ENCODE results near the gene KSR2.

The KSR2 gene

GRCh38 chr12:117404203-117404853 lies 564.5 kb downstream of the KSR2 start:
- Histone ChIP-seq H3K4me1 (ENCODE audit: low read length) (no peaks in the 10 kb centered on the region), H3K9ac (ENCODE audit: low read length) (no peak overlapping the region), H3K4me2 (ENCODE audit: low read length) (no peak overlapping the region), H3K79me2 (ENCODE audit: low read length) (no peaks in the 10 kb centered on the region), H3K36me3 (replicated peaks; ENCODE audit: low read depth, low read length) (no peaks in the 10 kb centered on the region), H3K27ac (ENCODE audit: low read length) (no peak overlapping the region), H3K27me3 (ENCODE audit: low read depth, low read length) (peaks cover 4% of the 10 kb centered on the region; the same call in 1 of the 2 replicates), H3K9me3 (ENCODE audit: insufficient read depth, low read length) (no peaks in the 10 kb centered on the region), H2AFZ (ENCODE audit: low read depth, low read length) (no peak overlapping the region), H4K20me1 (ENCODE audit: insufficient read depth, low read length) (no peaks in the 10 kb centered on the region), H3K4me3 (ENCODE audit: low read length) (no peak overlapping the region)
- TF ChIP-seq, protein P1, sequence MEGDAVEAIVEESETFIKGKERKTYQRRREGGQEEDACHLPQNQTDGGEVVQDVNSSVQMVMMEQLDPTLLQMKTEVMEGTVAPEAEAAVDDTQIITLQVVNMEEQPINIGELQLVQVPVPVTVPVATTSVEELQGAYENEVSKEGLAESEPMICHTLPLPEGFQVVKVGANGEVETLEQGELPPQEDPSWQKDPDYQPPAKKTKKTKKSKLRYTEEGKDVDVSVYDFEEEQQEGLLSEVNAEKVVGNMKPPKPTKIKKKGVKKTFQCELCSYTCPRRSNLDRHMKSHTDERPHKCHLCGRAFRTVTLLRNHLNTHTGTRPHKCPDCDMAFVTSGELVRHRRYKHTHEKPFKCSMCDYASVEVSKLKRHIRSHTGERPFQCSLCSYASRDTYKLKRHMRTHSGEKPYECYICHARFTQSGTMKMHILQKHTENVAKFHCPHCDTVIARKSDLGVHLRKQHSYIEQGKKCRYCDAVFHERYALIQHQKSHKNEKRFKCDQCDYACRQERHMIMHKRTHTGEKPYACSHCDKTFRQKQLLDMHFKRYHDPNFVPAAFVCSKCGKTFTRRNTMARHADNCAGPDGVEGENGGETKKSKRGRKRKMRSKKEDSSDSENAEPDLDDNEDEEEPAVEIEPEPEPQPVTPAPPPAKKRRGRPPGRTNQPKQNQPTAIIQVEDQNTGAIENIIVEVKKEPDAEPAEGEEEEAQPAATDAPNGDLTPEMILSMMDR (IDR thresholded peaks at IDR 0.05; ENCODE audit: low read depth, low read length), result no peak
- no peak for TF ChIP-seq EZH2phosphoT487 (IDR thresholded peaks at IDR 0.05; ENCODE audit: low read depth)

- Histone ChIP-seq H3K9ac (ENCODE audit: low read length) (no peak overlapping the region), H3K36me3 (replicated peaks; ENCODE audit: low read depth, low read length) (no peaks in the 10 kb centered on the region), H4K20me1 (ENCODE audit: insufficient read depth, low read length) (no peaks in the 10 kb centered on the region), H3K9me3 (ENCODE audit: insufficient read depth, low read length) (no peaks in the 10 kb centered on the region), H3K4me3 (ENCODE audit: low read length) (no peak overlapping the region), H3K79me2 (ENCODE audit: low read length) (no peaks in the 10 kb centered on the region), H3K4me1 (ENCODE audit: low read length) (no peaks in the 10 kb centered on the region), H3K27me3 (ENCODE audit: low read depth, low read length) (peaks cover 4% of the 10 kb centered on the region; the same call in 1 of the 2 replicates), H3K4me2 (ENCODE audit: low read length) (no peak overlapping the region), H2AFZ (ENCODE audit: low read depth, low read length) (no peak overlapping the region), H3K27ac (ENCODE audit: low read length) (no peak overlapping the region)
- TF ChIP-seq EZH2phosphoT487 (IDR thresholded peaks at IDR 0.05; ENCODE audit: low read depth), result no peak
- TF ChIP-seq, protein P1 (IDR thresholded peaks at IDR 0.05; ENCODE audit: low read depth, low read length), result no peak
These were observed 565.1 kb downstream of the KSR2 start for GRCh38 chr12:117403586-117404139.

Measured in OCI-LY3 (cell line).